ENCODE measurements around the gene KIAA1549. TPM values are rescaled to one million over a fixed set of nuclear protein-coding genes. Genes with fewer than 3 reads are reported as not detected.

KIAA1549 gene
- total and polyA plus RNA-seq, 2 of the 4 experiments (the other 2 are of a cell fraction) = 1.3 to 3.3 TPM

DNA sequence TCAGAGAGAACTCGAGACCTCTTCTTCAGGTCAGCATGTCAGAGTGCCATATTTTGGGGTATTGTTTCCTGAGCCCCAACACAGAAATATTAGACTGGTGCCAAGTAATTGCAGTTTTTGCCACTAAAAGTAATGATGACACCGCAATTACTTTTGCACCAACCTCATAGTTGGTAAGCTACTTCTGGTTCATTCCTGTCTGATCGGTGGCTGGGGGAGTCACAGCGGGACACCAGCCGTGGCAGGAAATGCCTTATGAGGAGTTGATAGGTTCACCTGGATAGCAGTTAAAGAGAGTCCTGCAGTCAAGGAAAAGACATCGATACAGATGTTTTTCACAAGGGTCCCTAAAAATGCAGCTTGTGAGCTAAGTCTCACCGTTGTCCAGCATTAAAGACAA lies 159.3 kb downstream of the KIAA1549 start:
- intact Hi-C loops (cut with micrococcal nuclease) = no loop called here
- H3K36me3 ChIP-seq (ENCODE audit: control insufficient read depth, insufficient read depth, low read length) = no peaks in the 10 kb centered on the region
- H3K4me3 ChIP-seq (ENCODE audit: insufficient read depth, low read depth, low read length) = no peak overlapping the region
- ATAC-seq (ENCODE audit: low read depth) (no peak), DNase-seq (no peak)
- 83% methylated on average over 1 of the region's 7 CpGs; no CpG with 5 or more reads in 1 of the 2 experiments for WGBS, 2 experiments (ENCODE audit: extremely low coverage in 2 of 2, insufficient read length in 1 of 2)
- no peak overlapping the region for H3K23ac ChIP-seq (ENCODE audit: low read depth, low read length)
- no peak overlapping the region for H3K56ac ChIP-seq (ENCODE audit: extremely low read depth, insufficient read depth, low read length)
- no peak overlapping the region for H3K27ac ChIP-seq (ENCODE audit: insufficient read depth, low read length)
- H3K18ac ChIP-seq (ENCODE audit: low read depth, low read length) = no peak overlapping the region
- no peaks in the 10 kb centered on the region for H4K20me1 ChIP-seq (ENCODE audit: insufficient read depth, low read length)
- no peak overlapping the region for H4K91ac ChIP-seq (ENCODE audit: insufficient read depth, low read depth, low read length)
- CTCF ChIA-PET = no interaction called here
- H2BK120ac ChIP-seq (ENCODE audit: low read depth, low read length) = no peak overlapping the region
- H4K5ac ChIP-seq (ENCODE audit: low read depth, low read length) = no peak overlapping the region
- no peak overlapping the region for H3K14ac ChIP-seq (replicated peaks; ENCODE audit: low read depth, low read length)
- dilution Hi-C loops (cut with HindIII; ENCODE audit: low sequenced_read_pairs, unreplicated experiment) = no loop called here
- H2AFZ ChIP-seq (replicated peaks; ENCODE audit: low read length, poor library complexity) = no peak overlapping the region
- no peaks in the 10 kb centered on the region for H3K4me1 ChIP-seq (ENCODE audit: control insufficient read depth, insufficient read depth, low read length)
- H4K8ac ChIP-seq (ENCODE audit: low read depth in 2 of 2, low read length in 2 of 2) = no peak overlapping the region
- BruUV-seq (replicated peaks) = no TSS peak
- H3K4me2 ChIP-seq (ENCODE audit: low read depth, low read length) = no peak overlapping the region
- no peak overlapping the region for H2AK9ac ChIP-seq (replicated peaks; ENCODE audit: low read depth, low read length, poor library complexity)
- H3K27me3 ChIP-seq (ENCODE audit: control insufficient read depth, insufficient read depth, low read length) = no peaks in the 10 kb centered on the region
- H3K9me1 ChIP-seq (ENCODE audit: insufficient read depth, low read length) = no peaks in the 10 kb centered on the region
- H2BK15ac ChIP-seq (ENCODE audit: low read depth, low read length) = no peak overlapping the region
- in situ Hi-C loops (cut with MboI; ENCODE audit: low sequenced_read_pairs) = no loop called here
- no peak overlapping the region for H3K9ac ChIP-seq (ENCODE audit: low read depth, low read length)
- no peaks in the 10 kb centered on the region for H3K79me1 ChIP-seq (ENCODE audit: low read depth in 1 of 2, low read length in 2 of 2)
- POLR2A ChIA-PET (ENCODE audit: unreplicated experiment) = no interaction called here
- no peak overlapping the region for H2BK20ac ChIP-seq (ENCODE audit: low read depth, low read length)
- no peak overlapping the region for H2AK5ac ChIP-seq (ENCODE audit: low read depth, low read length)
- no peaks in the 10 kb centered on the region for H3K9me3 ChIP-seq (ENCODE audit: control insufficient read depth, insufficient read depth, low read length)
- TF ChIP-seq POLR2A (IDR thresholded peaks at IDR 0.05; ENCODE audit: low read depth, low read length) = no peak
- no peak for TF ChIP-seq RAD21 (IDR thresholded peaks at IDR 0.05; ENCODE audit: low read length)
- TF ChIP-seq, protein P1, sequence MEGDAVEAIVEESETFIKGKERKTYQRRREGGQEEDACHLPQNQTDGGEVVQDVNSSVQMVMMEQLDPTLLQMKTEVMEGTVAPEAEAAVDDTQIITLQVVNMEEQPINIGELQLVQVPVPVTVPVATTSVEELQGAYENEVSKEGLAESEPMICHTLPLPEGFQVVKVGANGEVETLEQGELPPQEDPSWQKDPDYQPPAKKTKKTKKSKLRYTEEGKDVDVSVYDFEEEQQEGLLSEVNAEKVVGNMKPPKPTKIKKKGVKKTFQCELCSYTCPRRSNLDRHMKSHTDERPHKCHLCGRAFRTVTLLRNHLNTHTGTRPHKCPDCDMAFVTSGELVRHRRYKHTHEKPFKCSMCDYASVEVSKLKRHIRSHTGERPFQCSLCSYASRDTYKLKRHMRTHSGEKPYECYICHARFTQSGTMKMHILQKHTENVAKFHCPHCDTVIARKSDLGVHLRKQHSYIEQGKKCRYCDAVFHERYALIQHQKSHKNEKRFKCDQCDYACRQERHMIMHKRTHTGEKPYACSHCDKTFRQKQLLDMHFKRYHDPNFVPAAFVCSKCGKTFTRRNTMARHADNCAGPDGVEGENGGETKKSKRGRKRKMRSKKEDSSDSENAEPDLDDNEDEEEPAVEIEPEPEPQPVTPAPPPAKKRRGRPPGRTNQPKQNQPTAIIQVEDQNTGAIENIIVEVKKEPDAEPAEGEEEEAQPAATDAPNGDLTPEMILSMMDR (conservative IDR thresholded peaks at IDR 0.05; ENCODE audit: low read depth, low read length) = no peak
- no peak for TF ChIP-seq BHLHE40 (IDR thresholded peaks at IDR 0.05; ENCODE audit: low read depth, low read length)
- TF ChIP-seq RFX5 (IDR thresholded peaks at IDR 0.05; ENCODE audit: low read depth, low read length) = no peak
- no peak for TF ChIP-seq RCOR1 (IDR thresholded peaks at IDR 0.05; ENCODE audit: insufficient replicate concordance, low read length)
- no peak for TF ChIP-seq MAZ (IDR thresholded peaks at IDR 0.05; ENCODE audit: borderline replicate concordance, low read depth, low read length)
- no peak for TF ChIP-seq FOS (IDR thresholded peaks at IDR 0.05; ENCODE audit: low read depth, low read length)
- H3K4ac ChIP-seq (ENCODE audit: low read depth, low read length) = no peak overlapping the region
- no peak overlapping the region for H2BK5ac ChIP-seq (ENCODE audit: low read depth, low read length, poor library complexity, severe bottlenecking)
